GM12865 (cell line): ENCODE data around the gene CYTH1.

Experiments used
- DNase-seq: peaks from one replicate; pipeline ENCODE4 v3.0.0; 2010; ENCODE audit warnings: low read depth
- H3K4me3 ChIP-seq: 2 replicates; pipeline ENCODE4 v1.5.1; 2011; ENCODE audit warnings: mild to moderate bottlenecking, low read depth, low read length, control low read depth
- CTCF ChIP-seq: IDR thresholded peaks from 2 replicates; pipeline ENCODE4 v1.5.1; 2011; ENCODE audit warnings: low read length, control low read depth, low read depth, inconsistent platforms; ENCODE audit not compliant: insufficient read depth; ENCODE audit errors: missing control alignments

The CYTH1 gene

GRCh38 chr17:78781893-78782304 is at the start of gene CYTH1:
CYTH1 (minus strand) TSS chr17:78782273; CDS start chr17:78782223, 50 bp downstream.
- DNase-seq = no peak
- H3K4me3 ChIP-seq = peak within 1 kb of the TSS; percentile 72
- no peak for TF ChIP-seq CTCF

GRCh38 chr17:78829477-78829876 is 47.4 kb upstream of the CYTH1 start:
- no peak overlapping the region for H3K4me3 ChIP-seq
- TF ChIP-seq CTCF = no peak
- no peak for DNase-seq

- DNase-seq = no peak
- no peak overlapping the region for H3K4me3 ChIP-seq
- no peak for TF ChIP-seq CTCF
Observed at GRCh38 chr17:78828470-78829185, 46.6 kb upstream of the CYTH1 start.

GRCh38 chr17:78826836-78827509 is 44.9 kb upstream of the CYTH1 start:
- DNase-seq = no peak
- no peak for TF ChIP-seq CTCF
- H3K4me3 ChIP-seq = no peak overlapping the region

GRCh38 chr17:78826421-78826820 is 44.3 kb upstream of the CYTH1 start:
- no peak for TF ChIP-seq CTCF

GRCh38 chr17:78825696-78826095 is 43.6 kb upstream of the CYTH1 start:
- no peak overlapping the region for H3K4me3 ChIP-seq
- no peak for TF ChIP-seq CTCF
- DNase-seq = no peak

More at GRCh38 chr17:78826421-78826820, 44.3 kb upstream of the CYTH1 start:
- no peak overlapping the region for H3K4me3 ChIP-seq
- DNase-seq = no peak
